Smooth muscle cell (in vitro differentiated cells): ENCODE data around the gene RXFP1. TPM values are rescaled to one million over a fixed set of nuclear protein-coding genes. Genes with fewer than 3 reads are reported as not detected.

Source experiments
- DNase-seq: peaks from one replicate; lab custom pipeline; 2025; ENCODE audit not compliant: unreplicated experiment; lab: John Stamatoyannopoulos, UW
- H2AFZ ChIP-seq: fragments of 200-600 bp; sonication (generic); 2 replicates; pipeline ENCODE4 v1.6.0; 2016; ENCODE audit warnings: antibody characterized with exemption, low read depth, mild to moderate bottlenecking
- H3F3A ChIP-seq: fragments of 200-600 bp; sonication (generic); 2 replicates; pipeline ENCODE4 v1.6.0; 2017; ENCODE audit warnings: antibody characterized with exemption, low read depth
- H3K27ac ChIP-seq: fragments of 200-600 bp; sonication (generic); 2 replicates; pipeline ENCODE4 v1.5.1; 2016; ENCODE audit warnings: low read depth, mild to moderate bottlenecking
- H3K27me3 ChIP-seq: fragments of 200-600 bp; sonication (generic); 2 replicates; pipeline ENCODE4 v1.6.1; 2016; ENCODE audit warnings: low read depth, mild to moderate bottlenecking
- H3K36me3 ChIP-seq: fragments of 200-600 bp; sonication (generic); 2 replicates; pipeline ENCODE4 v1.5.1; 2016; ENCODE audit warnings: low read depth
- H3K4me1 ChIP-seq: fragments of 200-600 bp; sonication (generic); 2 replicates; pipeline ENCODE4 v1.5.1; 2016; ENCODE audit warnings: low read depth
- H3K4me2 ChIP-seq: fragments of 200-600 bp; sonication (generic); 2 replicates; pipeline ENCODE4 v1.6.0; 2016; ENCODE audit warnings: mild to moderate bottlenecking
- H3K4me3 ChIP-seq: fragments of 200-600 bp; sonication (generic); 2 replicates; pipeline ENCODE4 v1.5.1; 2016; ENCODE audit warnings: mild to moderate bottlenecking
- H3K79me2 ChIP-seq: fragments of 200-600 bp; sonication (generic); 2 replicates; pipeline ENCODE4 v1.6.0; 2016; ENCODE audit warnings: low read depth, mild to moderate bottlenecking
- H3K9ac ChIP-seq: fragments of 200-600 bp; sonication (generic); 2 replicates; pipeline ENCODE4 v1.6.0; 2016; ENCODE audit warnings: low read depth
- H3K9me3 ChIP-seq: fragments of 200-600 bp; sonication (generic); replicated peaks from 2 replicates; pipeline ENCODE4 v1.5.1; 2016; ENCODE audit warnings: low read depth
- H4K20me1 ChIP-seq: fragments of 200-600 bp; sonication (generic); 2 replicates; pipeline ENCODE4 v1.6.0; 2016; ENCODE audit warnings: low read depth
- WGBS: methylation state at CpG from one replicate; pipeline ENCODE4 v1.1.7; 2016; ENCODE audit warnings: low lambda C conversion rate; 5-methylcytosine and 5-hydroxymethylcytosine counted together
- polyA plus RNA-seq: library from polyadenylated mRNA; unstranded; fragments of >200 nt; fragmentation: Nextera tagmentation; extraction: Ambion mirVana; gene quantifications from 2 replicates; pipeline ENCODE4 v1.2.1, GENCODE V29; 2016
- total RNA-seq: library from RNA; depleted of rRNA; stranded (reverse); fragments of >200 nt; gene quantifications from 2 replicates; pipeline ENCODE4 v1.2.3, GENCODE V29; 2014
- TF ChIP-seq, protein P1 (sequence below): fragments of 200-600 bp; sonication (generic); IDR thresholded peaks from 2 replicates; pipeline ENCODE4 v1.5.1; 2017; ENCODE audit warnings: borderline replicate concordance, mild to moderate bottlenecking, antibody characterized with exemption; ENCODE audit not compliant: insufficient read depth, poor library complexity, severe bottlenecking

Gene RXFP1
- total and polyA plus RNA-seq, 2 experiments from 2014 or later, result not detected

DNA sequence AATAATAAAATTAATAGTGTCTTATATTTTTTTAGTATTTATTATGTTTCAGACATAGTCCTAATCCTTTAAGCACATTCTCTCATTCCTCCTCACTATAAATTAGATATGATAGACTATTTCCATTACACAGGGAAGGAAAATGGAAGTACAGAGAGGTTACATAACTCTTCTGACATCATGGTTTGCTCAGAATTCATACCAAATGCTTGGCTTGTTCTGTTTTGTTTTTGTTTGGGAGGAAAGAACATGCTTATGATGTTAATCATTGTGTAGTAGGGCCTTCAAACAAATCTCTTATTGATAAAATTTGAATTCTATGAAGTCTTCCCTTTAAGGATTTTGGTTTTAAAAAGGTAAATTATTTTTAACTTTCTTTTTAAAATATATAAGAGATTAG lies 59.5 kb downstream of the RXFP1 start:
- Histone ChIP-seq H3F3A (no peaks in the 10 kb centered on the region), H3K4me3 (no peak overlapping the region), H2AFZ (no peak overlapping the region), H3K4me1 (no peaks in the 10 kb centered on the region), H3K4me2 (no peak overlapping the region), H3K9ac (no peak overlapping the region), H3K79me2 (no peaks in the 10 kb centered on the region), H3K9me3 (no peaks in the 10 kb centered on the region), H3K27ac (no peak overlapping the region), H3K27me3 (no peaks in the 10 kb centered on the region), H3K36me3 (no peaks in the 10 kb centered on the region), H4K20me1 (no peaks in the 10 kb centered on the region)
- DNase-seq, result no peak
- TF ChIP-seq, protein P1, sequence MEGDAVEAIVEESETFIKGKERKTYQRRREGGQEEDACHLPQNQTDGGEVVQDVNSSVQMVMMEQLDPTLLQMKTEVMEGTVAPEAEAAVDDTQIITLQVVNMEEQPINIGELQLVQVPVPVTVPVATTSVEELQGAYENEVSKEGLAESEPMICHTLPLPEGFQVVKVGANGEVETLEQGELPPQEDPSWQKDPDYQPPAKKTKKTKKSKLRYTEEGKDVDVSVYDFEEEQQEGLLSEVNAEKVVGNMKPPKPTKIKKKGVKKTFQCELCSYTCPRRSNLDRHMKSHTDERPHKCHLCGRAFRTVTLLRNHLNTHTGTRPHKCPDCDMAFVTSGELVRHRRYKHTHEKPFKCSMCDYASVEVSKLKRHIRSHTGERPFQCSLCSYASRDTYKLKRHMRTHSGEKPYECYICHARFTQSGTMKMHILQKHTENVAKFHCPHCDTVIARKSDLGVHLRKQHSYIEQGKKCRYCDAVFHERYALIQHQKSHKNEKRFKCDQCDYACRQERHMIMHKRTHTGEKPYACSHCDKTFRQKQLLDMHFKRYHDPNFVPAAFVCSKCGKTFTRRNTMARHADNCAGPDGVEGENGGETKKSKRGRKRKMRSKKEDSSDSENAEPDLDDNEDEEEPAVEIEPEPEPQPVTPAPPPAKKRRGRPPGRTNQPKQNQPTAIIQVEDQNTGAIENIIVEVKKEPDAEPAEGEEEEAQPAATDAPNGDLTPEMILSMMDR, result no peak

DNA sequence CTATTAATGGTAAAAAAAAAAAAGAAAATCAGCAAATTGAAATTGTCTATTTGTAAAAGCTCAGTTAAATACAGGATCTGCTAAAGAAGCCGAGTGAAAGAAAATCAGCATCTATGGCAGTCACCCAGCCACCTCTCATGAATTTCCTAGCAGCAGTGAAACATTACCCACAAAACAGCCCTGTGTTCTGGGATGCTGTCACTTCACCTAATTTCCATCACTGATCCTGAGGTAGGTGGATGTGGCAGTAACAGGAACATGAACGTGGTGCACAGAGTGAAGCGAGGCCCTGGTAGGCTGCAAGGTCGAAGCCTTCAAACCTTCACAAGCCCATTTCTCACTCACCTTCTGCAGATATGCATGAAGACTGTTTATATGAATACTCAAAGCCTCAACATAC lies 65.2 kb downstream of the RXFP1 start:
- H3K9me3 ChIP-seq, result no peaks in the 10 kb centered on the region
- TF ChIP-seq, protein P1, result no peak
- no peak overlapping the region for H3K4me2 ChIP-seq
- no peaks in the 10 kb centered on the region for H3K36me3 ChIP-seq
- H3K79me2 ChIP-seq, result no peaks in the 10 kb centered on the region
- H3K9ac ChIP-seq, result no peak overlapping the region
- 93% methylated on average over 4 of the region's 4 CpGs for WGBS
- no peak overlapping the region for H2AFZ ChIP-seq
- no peaks in the 10 kb centered on the region for H4K20me1 ChIP-seq
- no peak overlapping the region for H3K27ac ChIP-seq
- no peaks in the 10 kb centered on the region for H3K27me3 ChIP-seq
- no peaks in the 10 kb centered on the region for H3K4me1 ChIP-seq
- H3K4me3 ChIP-seq, result no peak overlapping the region
- DNase-seq, result no peak
- H3F3A ChIP-seq, result no peaks in the 10 kb centered on the region

GRCh38 chr4:158588285-158588684 lies 66.6 kb downstream of the RXFP1 start:
- Histone ChIP-seq H3F3A (no peaks in the 10 kb centered on the region), H3K9ac (no peak overlapping the region), H3K4me1 (no peaks in the 10 kb centered on the region), H3K4me3 (no peak overlapping the region), H3K27ac (no peak overlapping the region), H4K20me1 (no peaks in the 10 kb centered on the region), H3K27me3 (no peaks in the 10 kb centered on the region), H3K79me2 (no peaks in the 10 kb centered on the region), H3K9me3 (no peaks in the 10 kb centered on the region), H3K4me2 (no peak overlapping the region), H2AFZ (no peak overlapping the region), H3K36me3 (no peaks in the 10 kb centered on the region)
- no peak for DNase-seq
- TF ChIP-seq, protein P1, result no peak
- 98% methylated on average over 6 of the region's 6 CpGs for WGBS

DNA sequence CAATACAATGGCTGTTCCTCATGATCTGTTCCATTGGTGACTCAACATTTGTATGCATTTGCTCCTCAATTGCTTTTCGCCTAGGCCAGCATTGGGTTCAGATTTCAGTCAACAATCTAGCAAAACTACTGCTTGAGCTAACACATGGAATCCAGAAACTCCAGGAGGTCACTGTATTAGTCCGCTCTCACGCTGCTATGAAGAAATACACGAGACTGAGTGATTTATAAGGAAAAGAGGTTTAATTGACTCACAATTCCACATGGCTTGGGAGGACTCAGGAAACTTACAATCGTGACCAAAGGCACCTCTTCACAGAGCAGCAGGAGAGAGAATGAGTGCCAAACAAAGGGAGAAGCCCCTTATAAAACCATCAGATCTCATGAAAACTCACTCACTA lies 67.1 kb downstream of the RXFP1 start:
- Histone ChIP-seq H3K4me2 (no peak overlapping the region), H3K9me3 (no peaks in the 10 kb centered on the region), H3K27me3 (no peaks in the 10 kb centered on the region), H3K79me2 (no peaks in the 10 kb centered on the region), H3K9ac (no peak overlapping the region), H2AFZ (no peak overlapping the region), H4K20me1 (no peaks in the 10 kb centered on the region), H3F3A (no peaks in the 10 kb centered on the region), H3K36me3 (no peaks in the 10 kb centered on the region), H3K4me3 (no peak overlapping the region), H3K27ac (no peak overlapping the region), H3K4me1 (no peaks in the 10 kb centered on the region)
- WGBS, result 94% methylated on average over 5 of the region's 5 CpGs
- TF ChIP-seq, protein P1, result no peak
- no peak for DNase-seq
